ENCODE measurements around the gene RBPMS2.

RBPMS2 gene

DNA sequence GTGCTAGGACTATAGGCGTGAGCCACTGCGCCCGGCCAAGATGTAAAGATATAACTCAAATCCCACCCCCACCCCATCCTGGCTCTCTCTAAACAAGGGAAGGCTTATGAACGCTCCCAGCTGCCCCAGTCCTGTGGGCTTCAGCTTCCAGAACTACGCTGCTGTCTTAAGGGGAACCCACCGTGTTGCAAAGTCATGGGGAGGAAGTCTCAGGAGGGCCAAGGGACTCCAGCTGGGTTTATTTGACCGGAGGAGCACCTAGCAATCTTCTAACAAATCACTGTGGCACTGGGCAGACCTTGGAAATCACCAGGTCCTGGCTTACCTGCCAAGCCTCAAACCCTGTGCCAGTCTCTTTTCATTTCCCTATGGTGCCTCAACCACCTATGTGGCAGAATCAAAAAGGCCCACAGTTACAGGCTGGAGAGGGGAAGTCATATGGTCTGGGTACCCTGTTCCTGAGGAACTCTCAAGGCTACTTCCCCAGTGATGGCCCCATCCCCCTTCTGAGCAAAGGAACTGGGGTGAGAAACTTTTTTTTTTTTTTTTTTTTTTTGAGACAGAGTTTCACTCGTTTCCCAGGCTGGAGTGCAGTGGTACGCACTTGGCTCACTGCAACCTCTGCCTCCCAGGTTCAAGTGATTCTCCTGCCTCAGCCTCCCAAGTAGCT is 83.4 kb downstream of the RBPMS2 start:
- Mint-ChIP-seq H3K4me3 (no peak overlapping the region), H3K27me3 (no peaks in the 10 kb centered on the region), H3K36me3 (peaks cover 17% of the 10 kb centered on the region), H3K9me3 (no peaks in the 10 kb centered on the region), H3K4me1 (peaks cover 15% of the 10 kb centered on the region), H3K27ac (no peak overlapping the region)
- ATAC-seq (ENCODE audit: low read depth) (no peak), DNase-seq (ENCODE audit: low spot score in 2 of 2) (no peak)

DNA sequence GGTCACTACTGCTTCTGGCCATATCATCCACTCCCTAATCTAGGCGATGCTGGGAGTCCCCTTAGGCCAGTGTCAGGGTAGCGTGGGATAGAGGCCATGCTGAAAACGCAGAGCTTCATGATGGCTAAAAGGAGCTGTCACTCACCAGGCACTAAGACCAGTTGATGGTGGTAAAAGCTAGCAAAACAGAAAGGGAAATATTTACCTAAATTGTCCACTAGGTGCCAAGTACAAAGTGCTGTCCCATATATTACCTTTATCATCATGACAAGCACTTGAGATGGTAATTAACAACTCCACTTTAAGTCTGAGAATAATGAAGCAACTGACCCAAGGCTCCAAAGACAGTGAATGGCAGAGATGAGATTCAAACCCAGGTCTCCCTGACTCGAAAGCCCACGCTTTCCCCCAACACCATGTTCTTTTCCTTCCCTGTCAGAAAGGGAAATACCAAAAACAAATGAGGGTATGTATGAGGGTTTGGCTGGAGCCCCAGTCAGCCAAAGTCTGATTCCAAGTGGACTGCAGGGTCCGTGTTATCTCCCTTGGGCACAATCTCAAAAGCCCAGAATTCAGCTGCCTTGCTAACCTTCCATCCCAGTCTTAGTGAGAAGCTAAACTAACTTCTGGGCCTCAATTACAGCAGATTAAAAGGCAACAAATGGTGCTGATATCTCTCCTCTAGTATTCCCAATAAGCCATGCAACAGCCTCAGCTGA is 84.7 kb downstream of the RBPMS2 start:
- Mint-ChIP-seq H3K27ac (no peak overlapping the region), H3K4me1 (peaks cover 15% of the 10 kb centered on the region), H3K27me3 (no peaks in the 10 kb centered on the region), H3K36me3 (peaks cover 17% of the 10 kb centered on the region), H3K4me3 (no peak overlapping the region), H3K9me3 (no peaks in the 10 kb centered on the region)
- ATAC-seq (ENCODE audit: low read depth) (no peak), DNase-seq (ENCODE audit: low spot score in 2 of 2) (no peak)

DNA sequence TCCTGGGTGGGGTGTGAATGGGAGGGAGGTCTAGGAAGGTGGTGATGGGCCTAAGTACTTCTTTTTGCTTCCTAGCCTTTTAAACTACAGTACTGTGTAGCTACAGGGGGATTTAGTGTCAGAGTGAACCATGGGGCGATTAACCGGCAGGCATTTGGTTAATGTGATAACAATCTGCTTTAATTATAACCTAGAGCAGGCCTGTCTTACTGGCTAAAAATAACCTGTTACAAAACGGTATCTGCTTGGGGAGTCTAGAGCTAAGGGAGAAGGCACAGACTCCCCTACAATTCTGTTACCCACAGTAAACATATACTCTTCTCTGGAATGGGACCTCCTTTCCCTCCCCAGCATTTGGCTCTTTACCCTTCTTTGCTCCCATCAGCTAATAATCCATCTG is 85.4 kb downstream of the RBPMS2 start:
- DNase-seq (ENCODE audit: low spot score in 2 of 2) (no peak), ATAC-seq (ENCODE audit: low read depth) (no peak)
- H3K4me1 Mint-ChIP-seq = peaks cover 7% of the 10 kb centered on the region
- H3K27ac Mint-ChIP-seq = peak overlapping the region; percentile 20
- no peaks in the 10 kb centered on the region for H3K9me3 Mint-ChIP-seq
- H3K4me3 Mint-ChIP-seq = no peak overlapping the region
- peaks cover 15% of the 10 kb centered on the region for H3K36me3 Mint-ChIP-seq
- H3K27me3 Mint-ChIP-seq = no peaks in the 10 kb centered on the region

Measured in memory B cell (primary cell).